ENCODE results near the gene ZNF587.
"Not testable (repeated sequence)": the region's sequence is repeated elsewhere in the genome, so short reads cannot be mapped to it uniquely, and the experiment has no call there.

ZNF587 gene

GRCh38 chr19:57812226-57812625 lies 37.4 kb upstream of the ZNF587 start:
- Histone ChIP-seq H3K4me3 (replicated peaks; ENCODE audit: low read depth, low read length) (no peak overlapping the region), H3K27me3 (replicated peaks; ENCODE audit: control insufficient read depth, insufficient read depth, low read length) (no peaks in the 10 kb centered on the region), H3K36me3 (ENCODE audit: control insufficient read depth, insufficient read depth, low read length) (peaks cover 7% of the 10 kb centered on the region)
- TF ChIP-seq, protein P1, sequence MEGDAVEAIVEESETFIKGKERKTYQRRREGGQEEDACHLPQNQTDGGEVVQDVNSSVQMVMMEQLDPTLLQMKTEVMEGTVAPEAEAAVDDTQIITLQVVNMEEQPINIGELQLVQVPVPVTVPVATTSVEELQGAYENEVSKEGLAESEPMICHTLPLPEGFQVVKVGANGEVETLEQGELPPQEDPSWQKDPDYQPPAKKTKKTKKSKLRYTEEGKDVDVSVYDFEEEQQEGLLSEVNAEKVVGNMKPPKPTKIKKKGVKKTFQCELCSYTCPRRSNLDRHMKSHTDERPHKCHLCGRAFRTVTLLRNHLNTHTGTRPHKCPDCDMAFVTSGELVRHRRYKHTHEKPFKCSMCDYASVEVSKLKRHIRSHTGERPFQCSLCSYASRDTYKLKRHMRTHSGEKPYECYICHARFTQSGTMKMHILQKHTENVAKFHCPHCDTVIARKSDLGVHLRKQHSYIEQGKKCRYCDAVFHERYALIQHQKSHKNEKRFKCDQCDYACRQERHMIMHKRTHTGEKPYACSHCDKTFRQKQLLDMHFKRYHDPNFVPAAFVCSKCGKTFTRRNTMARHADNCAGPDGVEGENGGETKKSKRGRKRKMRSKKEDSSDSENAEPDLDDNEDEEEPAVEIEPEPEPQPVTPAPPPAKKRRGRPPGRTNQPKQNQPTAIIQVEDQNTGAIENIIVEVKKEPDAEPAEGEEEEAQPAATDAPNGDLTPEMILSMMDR (IDR thresholded peaks at IDR 0.05; ENCODE audit: insufficient read depth, low read length, poor library complexity, severe bottlenecking), result no peak
- DNase-seq (ENCODE audit: extremely low read depth, insufficient read length), result peak; percentile 36

DNA sequence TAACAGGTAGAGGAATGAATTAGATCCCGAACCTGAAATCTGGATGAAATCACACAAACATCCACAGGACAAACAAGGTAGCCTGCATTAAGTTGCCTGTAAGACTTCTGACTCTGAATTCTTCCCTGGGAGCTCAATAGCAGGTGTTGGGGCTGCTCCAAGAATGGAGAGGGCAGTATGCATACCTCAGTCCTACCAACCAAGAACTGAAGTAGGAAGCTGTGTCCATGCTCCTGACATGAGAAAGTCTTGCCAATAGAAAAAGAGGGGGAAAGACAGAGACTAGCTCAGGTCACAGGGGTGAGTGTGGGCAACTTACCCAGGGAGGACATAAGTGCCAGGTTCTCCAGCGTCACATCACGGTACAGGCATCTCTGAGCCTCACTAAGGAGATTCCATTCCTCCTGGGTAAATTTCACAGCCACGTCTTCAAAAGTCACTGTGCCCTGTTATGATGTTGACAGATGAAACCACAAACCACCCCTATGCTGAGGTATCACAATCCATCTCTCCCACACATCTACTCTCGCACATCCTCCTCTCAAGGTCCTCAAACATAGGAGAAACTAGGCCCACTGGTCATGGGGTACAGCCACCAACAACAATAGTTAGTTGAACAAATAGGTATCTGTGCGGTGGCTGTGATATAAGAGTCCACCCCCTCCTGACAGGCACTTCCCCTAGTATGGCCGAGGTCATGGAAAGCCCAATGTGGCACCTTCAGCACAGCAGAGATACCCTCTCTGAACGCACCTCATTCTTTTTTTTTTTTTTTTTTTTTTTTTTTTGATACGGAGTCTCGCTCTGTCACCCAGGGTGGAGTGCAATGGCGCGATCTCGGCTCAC lies 36.5 kb upstream of the ZNF587 start:
- not testable (repeated sequence) for H3K27me3 ChIP-seq (replicated peaks; ENCODE audit: control insufficient read depth, insufficient read depth, low read length); H3K36me3 ChIP-seq (ENCODE audit: control insufficient read depth, insufficient read depth, low read length); DNase-seq (ENCODE audit: extremely low read depth, insufficient read length); H3K4me3 ChIP-seq (replicated peaks; ENCODE audit: low read depth, low read length)

GRCh38 chr19:57813919-57814504 lies 35.6 kb upstream of the ZNF587 start:
- no peak for DNase-seq (ENCODE audit: extremely low read depth, insufficient read length)
- Histone ChIP-seq H3K36me3 (ENCODE audit: control insufficient read depth, insufficient read depth, low read length) (peaks cover 4% of the 10 kb centered on the region), H3K27me3 (replicated peaks; ENCODE audit: control insufficient read depth, insufficient read depth, low read length) (no peaks in the 10 kb centered on the region), H3K4me3 (replicated peaks; ENCODE audit: low read depth, low read length) (peak overlapping the region; percentile 91)
- TF ChIP-seq, protein P1 (IDR thresholded peaks at IDR 0.05; ENCODE audit: insufficient read depth, low read length, poor library complexity, severe bottlenecking), result no peak

- peak; percentile 76 for DNase-seq (ENCODE audit: extremely low read depth, insufficient read length)
Observed at GRCh38 chr19:57814505-57815246, 35.0 kb upstream of the ZNF587 start, which contains the start of gene ZNF552. Gene ZNF552 (minus strand): TSS chr19:57814913. CDS start chr19:57814743, 170 bp downstream.

GRCh38 chr19:57815247-57816075 lies 34.2 kb upstream of the ZNF587 start:
- Histone ChIP-seq H3K36me3 (ENCODE audit: control insufficient read depth, insufficient read depth, low read length) (peaks cover 2% of the 10 kb centered on the region), H3K27me3 (replicated peaks; ENCODE audit: control insufficient read depth, insufficient read depth, low read length) (no peaks in the 10 kb centered on the region), H3K4me3 (replicated peaks; ENCODE audit: low read depth, low read length) (peak overlapping the region; percentile 41)
- TF ChIP-seq, protein P1 (IDR thresholded peaks at IDR 0.05; ENCODE audit: insufficient read depth, low read length, poor library complexity, severe bottlenecking), result no peak
- no peak for DNase-seq (ENCODE audit: extremely low read depth, insufficient read length)

More at GRCh38 chr19:57814505-57815246, 35.0 kb upstream of the ZNF587 start, which contains the start of gene ZNF552:
- H3K27me3 ChIP-seq (replicated peaks; ENCODE audit: control insufficient read depth, insufficient read depth, low read length), result no peaks in the 10 kb centered on the region
- H3K4me3 ChIP-seq (replicated peaks; ENCODE audit: low read depth, low read length), result peak within 1 kb of the TSS; percentile 91
- TF ChIP-seq, protein P1 (IDR thresholded peaks at IDR 0.05; ENCODE audit: insufficient read depth, low read length, poor library complexity, severe bottlenecking), result no peak
- peaks cover 4% of the 10 kb centered on the region for H3K36me3 ChIP-seq (ENCODE audit: control insufficient read depth, insufficient read depth, low read length)

Measured in GM06990 (cell line).